HG03439 (cell line): ENCODE measurements around the gene DUSP15.
"Not testable (repeated sequence)": the region's sequence is repeated elsewhere in the genome, so short reads cannot be mapped to it uniquely, and the experiment has no call there.

Experiments used
- ATAC-seq: cut with Tn5 transposase; IDR thresholded peaks from one replicate; pipeline ENCODE4 v1.9.1; 2021; ENCODE audit warnings: mild to moderate bottlenecking, moderate library complexity; ENCODE audit not compliant: unreplicated experiment

Gene DUSP15

DNA sequence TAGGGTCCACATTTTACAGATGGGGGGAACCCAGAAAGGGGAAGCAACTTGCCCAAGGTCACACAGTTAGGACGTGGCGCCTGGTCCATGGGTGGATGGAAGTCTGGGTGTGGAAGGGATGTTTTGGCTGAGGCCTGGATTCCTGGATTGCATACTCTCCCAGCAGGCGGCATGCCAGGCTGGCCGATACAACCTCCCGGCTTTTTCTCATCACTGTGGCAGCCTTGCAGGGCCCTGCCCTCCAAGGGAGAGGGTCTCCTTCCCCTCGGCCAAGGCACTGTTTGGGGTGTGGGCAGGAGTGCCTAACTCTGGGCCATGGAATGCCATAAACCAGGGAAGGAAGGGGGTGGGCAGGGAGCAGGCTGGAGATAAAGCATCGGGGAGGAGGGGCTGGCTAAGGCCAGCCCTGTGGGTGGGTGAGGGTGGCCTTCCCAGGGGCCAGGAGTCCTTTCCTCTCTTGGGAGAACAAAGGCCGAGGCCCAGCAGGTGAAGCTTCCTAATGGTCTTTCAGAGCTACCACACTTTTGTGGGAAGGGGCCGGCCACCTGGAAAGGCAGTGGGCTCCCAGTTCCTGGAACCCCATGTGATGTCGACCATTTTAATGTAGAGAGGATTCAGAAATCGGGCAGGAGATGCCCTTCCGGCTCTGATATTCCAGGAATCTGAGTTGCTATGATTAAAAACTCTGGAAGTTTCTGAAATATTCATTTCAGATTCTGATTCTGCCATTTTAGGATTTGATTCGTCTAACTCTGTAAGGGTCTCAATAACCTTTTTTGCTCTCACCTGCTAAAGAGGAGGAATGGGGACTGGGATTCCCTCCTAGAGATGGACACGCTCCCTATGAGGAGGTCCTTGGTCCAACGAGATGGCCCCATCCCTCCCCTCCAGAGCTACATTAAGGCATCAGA, 29.2 kb downstream of the DUSP15 start:
- ATAC-seq, result no peak

DNA sequence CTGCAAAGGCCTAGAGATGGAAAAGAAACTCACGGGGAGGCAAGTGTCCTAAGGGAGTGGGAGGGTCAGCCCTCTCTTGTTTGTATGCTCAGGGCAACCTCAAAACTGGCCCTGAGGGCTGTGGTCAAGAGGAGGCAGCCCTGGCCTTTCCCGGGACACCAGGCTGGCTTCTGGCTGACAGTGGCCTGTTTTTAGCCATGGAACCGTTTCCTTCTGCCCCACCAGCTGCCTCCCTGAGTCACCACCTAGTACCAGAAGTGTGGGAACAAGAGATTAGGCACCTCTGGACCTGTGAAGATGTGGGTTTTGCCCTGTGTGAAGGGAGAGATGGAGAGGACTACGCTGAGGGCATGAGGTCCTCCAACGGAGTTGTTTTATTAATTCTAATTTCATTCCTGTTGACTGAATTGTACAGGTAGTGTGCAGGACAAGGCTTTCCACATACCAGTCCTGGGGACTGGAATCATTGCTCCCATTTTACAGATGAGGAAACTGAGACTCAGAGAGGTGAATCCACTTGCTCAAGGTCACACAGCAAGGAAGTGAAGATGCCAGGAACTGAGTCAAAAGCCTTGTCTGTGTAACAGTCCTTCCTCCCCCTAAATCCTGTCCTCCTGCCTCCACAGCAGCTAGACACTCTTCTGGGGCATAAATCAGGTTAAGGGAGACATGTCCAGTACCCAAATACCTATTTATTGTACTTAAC, 30.4 kb downstream of the DUSP15 start:
- no peak for ATAC-seq

DNA sequence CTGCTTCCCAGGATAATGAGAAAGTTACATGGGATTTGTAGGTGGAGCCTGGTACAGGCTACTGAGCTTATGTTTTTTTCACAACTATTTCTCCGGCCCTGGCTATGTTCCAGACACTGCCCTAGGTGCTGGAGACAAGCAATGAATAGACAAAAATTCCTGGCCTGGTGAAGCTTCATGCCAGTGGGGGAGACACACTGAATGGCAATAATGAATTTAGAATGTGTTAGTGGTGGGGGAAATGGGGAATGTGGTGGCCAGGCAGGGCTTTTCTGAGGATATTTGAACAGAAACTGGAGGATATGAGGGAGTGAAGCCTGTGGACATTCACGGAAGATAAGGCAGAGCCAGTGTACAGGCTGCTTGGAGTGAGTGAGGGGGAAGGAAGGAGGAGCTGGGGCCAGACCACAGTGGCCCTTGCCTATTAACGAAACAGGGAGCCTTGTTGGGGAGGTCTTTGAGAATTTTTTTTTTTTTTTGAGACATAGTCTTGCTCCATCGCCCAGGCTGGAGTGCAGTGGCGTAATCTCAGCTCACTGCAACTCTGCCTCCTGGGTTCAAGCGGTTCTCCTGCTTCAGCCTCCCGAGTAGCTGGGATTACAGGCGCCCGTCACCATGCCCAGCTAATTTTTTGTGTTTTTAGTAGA, 31.6 kb downstream of the DUSP15 start:
- ATAC-seq, result no peak

DNA sequence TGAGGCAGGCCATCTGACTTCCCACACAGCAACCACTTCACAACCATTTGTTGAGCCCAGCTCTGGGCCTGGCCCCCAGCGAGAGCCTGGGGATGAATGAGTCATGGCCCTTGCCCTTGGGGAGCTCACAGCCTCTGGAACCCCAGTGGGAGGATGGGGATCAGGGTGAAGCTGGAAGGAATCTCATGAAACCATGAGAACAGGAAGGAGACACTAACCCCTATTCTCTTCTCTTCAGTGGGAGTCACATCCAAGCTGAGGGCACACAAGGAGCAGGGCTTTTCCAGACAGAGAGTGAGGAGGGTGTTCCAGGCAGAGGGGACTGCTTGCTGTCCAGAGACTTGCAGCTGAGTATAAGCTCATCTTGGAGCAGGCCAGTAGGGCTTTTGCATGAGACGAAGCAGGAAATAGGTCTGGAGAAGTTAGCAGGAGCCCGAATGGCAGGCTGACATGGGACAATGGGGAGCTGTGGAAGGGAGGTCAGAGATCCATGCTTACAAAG, 32.4 kb downstream of the DUSP15 start:
- no peak for ATAC-seq

DNA sequence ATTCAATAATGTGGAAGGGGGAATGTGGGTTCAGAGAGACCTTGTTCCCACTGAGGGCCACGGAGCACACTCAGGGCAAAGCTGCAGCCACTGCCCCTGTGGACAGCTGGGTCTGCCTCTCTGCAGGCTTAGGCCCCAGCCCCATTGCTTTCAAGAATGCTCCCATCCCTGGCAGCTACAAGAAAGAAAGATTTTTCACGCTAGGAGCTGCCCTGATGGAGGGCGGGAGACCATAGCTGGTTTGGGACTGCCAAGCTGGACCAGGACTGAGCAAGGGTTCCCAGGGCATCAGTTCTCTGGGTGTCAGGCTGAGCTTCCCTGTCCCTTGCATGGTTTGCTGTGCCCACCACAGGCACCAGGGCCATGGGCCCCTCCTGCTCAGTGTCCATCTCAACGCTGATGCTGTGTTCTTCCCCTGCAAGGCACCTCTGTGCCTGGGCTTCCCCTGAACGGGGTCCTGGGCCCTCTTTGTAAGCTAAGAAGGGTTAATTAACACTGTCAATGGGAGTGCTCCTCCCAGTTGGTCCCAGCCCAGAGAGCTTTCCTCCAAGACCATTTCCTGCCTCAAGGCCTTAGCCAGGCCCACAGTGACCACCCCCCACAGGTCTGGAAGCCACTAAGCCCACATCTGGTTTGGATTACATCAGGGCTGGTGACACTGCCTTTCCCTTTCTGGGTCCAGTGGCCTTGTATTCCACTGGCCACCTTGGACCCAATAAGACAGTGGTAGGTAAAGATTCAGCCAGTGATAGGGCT, 33.3 kb downstream of the DUSP15 start:
- ATAC-seq, result no peak

DNA sequence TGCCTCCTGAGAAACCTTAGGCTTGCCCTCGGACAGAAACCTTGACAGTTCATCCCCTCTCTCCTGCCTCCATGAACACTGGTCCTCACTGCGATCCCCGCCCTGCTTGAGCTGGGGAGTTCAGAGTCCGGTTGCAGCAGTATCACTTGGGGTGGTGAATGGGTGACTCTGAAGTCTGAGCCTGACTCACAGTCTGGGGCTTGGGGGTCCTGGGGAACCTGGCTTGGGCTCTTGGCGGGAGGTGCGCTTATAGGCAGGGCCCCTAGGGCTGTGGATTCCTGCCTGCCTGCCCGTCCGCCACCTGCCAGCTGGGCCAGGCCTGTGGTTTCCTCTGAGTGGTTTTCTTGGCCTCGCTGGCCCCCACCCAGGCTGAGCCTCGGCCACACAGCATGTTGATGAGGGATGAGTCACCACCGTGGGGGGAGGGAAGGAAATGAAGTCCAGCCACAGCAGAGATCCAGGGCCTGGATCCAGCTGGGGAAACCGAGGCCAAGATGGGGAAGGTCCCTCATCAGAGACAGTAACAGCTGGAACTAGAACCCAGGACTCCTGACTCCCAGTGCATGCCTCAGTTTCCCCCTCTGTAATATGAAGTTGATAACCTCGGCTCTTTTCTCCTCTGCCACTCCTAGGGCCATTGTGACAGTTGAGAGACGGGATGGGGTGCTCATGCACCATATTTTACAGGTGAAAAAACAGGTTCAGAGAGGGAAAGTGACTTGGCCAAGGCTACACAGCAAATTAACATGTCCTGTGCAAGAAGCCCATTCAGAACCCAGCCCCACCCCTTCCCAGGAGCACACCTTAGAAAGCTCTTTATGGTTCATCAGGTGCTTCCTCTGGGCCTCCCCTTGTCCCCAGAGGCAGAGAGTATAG, 34.1 kb downstream of the DUSP15 start:
- no peak for ATAC-seq

DNA sequence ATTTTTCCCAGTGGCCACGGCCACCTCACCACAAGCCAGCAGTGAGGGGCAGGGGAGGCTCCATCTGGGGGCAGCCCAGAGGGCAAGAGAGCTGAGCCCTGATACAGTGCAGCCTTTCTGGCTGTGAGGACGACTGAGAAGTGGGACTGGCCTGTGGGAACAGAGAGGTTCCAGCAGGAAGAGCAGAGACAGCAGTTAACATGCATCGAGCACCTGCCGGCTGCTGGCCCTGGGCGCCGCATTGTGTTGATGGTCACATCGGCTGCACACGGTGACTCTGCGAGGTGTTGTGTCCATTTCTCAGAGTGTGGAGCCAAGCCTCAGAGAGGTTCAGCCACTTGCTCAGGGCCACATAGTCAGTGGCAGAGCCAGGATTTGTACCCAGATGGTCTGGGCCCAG, 34.8 kb downstream of the DUSP15 start:
- ATAC-seq, result no peak

DNA sequence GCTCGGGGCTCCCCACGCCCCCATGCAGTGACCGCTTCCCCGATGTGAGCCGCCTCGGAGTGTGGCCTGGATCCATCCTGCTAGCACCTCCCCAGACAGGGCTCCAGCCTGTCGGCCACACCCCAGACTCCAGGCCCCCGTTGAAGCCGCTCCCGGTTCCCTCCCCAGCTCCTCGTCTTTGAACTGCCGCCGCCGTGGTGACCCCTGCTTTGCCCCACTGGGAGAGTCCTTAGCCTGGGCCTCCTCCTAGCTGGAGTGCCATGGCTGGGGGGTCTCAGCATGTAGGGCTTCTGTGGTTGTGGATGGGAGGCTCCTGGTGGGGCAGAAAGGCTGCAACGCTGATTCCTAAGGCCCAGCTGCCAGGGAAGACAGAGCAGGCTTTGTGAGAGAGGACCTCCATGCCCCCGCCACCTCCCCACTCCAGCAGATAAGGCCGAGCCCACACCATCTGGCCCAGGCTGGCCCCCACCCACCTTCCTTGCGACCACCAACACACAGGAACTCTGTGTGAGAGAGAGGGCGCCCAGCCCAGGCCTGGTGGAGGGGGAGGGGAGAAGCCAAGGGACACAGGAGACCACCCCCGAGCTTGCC, 36.3 kb downstream of the DUSP15 start:
- ATAC-seq, result no peak

DNA sequence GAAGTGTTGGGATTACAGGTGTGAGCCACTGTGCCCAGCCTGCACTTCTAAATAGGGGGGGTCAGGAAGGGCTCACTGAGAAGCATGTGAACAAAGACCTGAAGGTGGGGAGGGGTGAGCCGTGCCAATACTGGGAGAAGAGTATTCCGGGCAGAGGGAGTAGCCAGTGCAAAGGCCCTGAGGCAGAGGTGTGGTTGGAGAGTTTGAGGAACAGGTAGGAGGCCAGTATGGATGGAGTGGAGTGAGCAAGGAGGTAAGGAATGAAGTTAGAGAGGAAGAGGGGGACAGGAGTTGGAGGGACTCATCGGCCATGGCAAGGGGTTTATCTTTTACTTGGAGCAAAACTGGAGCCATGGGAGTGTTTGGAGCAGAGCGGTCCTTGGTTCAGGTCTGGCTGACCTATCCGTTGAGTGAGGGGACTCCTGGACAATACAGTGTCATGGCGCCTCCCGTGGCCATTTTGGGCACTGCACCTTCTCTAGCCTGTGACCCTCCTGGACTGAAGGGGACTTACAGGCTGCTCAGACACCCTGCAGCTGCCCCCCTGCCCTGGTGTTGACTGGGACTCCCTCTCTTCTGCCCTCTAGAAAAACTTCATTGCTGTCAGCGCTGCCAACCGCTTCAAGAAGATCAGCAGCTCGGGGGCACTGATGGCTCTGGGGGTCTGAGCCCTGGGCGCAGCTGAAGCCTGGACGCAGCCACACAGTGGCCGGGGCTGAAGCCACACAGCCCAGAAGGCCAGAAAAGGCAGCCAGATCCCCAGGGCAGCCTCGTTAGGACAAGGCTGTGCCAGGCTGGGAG, 37.0 kb downstream of the DUSP15 start:
- ATAC-seq, result no peak

DNA sequence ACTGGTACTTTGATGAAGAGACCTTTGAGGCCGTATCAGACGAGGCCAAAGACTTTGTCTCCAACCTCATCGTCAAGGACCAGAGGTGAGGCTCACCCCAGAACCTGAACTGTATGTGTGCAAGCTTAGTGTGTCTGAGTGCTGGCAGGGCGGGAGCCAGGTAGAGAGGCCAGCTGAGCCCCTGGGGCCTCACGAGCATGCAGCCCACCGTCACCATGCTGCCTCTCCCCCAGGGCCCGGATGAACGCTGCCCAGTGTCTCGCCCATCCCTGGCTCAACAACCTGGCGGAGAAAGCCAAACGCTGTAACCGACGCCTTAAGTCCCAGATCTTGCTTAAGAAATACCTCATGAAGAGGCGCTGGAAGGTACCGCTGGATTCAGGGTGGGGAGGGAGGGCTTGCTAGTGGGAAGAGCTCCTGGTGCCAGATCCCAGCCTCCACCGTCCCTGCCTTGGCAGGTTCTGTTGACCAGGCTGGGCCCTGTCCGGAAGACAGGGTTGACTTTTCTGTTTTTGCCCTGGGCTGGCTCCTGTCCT, 38.5 kb downstream of the DUSP15 start:
- no peak for ATAC-seq

DNA sequence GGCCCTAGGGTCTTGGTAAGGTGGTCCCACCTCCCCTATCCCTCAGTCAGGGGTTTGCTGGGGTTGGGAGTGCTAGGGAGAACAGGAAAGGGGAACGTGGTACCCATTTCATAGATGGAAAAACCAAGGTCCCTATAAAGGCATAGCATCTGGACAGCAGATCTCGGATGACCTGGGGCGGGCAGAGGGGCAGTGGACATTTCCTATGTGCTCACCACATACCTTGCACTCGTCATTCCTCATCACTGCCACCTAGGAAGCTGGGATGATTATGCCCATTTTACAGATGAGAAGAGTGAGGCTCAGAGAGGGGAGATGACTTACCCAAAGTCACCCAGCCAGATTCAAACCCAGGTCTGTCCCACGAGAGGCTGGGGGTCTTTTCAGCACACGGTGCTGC, 39.1 kb downstream of the DUSP15 start:
- no peak for ATAC-seq

DNA sequence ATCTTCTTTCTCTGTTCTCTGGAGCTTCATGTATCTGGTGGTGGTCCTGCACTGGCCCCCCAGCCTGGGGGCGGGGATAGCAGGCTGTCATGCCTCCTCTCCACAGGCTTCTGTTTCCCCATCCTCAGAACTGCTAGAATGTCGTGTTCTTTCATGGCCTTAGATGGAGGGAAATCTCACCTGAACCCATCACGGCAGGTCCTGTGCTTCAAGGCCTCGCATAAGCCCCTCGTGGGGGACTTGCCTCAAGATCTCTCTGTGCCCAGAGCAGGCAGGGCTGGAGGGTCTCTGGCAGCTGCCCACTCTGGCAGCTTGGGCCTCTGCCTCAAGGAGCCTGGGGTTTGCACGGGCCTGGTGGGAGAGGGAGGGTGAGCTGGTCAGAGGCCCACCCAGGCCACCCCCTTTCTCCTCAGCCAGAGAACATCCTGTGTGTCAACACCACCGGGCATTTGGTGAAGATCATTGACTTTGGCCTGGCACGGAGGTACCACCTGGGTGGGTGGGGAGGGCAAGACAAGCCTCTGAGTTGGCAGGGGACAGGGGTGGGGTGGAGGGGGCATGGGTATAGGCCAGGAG, 39.8 kb downstream of the DUSP15 start:
- ATAC-seq, result no peak

DNA sequence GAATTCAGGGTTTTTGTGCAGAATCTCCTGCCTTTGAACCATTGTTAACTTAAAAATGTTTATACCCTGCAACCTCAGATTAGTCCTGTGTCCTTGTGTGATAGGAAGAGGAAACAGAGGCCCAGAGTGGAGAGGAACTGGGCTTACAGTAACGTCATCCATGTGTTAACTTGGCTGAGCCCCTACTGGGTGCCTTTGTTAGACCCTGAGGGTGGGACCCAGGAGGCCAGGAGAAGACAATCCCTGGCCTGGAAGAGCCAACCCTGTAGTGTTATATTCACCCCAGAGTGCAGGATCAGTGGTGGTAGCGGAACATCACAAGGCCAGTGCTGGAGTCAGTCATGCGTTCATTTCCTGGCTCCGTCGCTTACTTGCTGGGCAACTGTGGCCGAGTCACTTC, 40.6 kb downstream of the DUSP15 start:
- no peak for ATAC-seq

DNA sequence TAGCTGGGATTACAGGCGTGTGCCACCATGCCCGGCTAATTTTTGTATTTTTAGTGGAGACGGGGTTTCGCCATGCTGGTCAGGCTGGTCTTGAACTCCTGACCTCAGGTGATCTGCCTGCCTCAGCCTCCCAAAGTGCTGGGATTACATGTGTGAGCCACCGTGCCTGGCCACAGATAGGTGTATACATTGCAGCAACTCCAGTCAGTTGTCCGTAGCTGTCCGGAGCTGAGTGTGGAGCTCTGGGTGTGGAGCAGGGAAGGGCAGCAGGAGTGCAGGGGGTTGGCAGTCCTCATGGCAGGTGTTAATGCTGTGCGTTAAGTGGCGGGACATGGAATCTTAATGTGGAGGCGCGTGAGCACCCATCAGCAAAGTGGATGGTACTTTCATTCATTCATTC, 42.3 kb downstream of the DUSP15 start:
- not testable (repeated sequence) for ATAC-seq

DNA sequence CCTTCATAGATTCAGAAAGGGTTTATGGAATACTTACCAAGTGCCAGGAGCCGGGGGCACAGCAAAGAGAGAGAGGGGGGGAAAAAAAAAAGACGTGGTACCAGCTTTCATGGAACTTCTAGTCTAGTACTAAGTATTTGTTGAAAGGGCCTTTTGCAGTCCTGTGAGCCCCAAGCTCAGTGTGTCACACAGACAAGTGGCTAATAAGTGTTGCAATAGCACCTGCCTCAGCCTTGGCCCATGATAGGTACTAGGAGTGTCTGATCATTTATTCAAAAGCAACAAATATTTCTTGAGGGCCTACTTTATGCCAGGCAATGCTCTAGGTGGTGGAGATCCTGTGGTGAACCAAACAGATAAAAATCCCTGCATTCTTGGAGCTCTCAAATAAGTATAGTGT, 43.3 kb downstream of the DUSP15 start:
- ATAC-seq, result no peak

DNA sequence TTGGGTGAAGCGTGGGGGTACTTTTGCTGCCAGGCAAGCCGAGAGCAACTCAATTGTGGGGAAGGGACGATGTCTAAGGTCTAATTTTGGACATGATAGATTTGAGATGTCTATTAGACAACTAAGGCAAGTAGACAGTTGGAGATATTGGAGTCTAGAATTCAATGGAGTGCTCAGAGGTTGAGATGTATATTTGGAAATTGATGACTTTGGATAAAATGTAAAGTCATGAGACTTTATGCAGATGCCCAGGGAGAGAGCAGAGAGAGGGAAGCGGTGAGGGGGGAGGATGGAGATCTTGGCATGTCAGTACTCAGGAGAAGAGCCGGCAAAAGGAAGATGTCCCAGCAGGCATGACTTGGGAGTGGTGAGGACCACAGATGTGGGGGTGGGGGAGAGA, 44.3 kb downstream of the DUSP15 start:
- no peak for ATAC-seq

DNA sequence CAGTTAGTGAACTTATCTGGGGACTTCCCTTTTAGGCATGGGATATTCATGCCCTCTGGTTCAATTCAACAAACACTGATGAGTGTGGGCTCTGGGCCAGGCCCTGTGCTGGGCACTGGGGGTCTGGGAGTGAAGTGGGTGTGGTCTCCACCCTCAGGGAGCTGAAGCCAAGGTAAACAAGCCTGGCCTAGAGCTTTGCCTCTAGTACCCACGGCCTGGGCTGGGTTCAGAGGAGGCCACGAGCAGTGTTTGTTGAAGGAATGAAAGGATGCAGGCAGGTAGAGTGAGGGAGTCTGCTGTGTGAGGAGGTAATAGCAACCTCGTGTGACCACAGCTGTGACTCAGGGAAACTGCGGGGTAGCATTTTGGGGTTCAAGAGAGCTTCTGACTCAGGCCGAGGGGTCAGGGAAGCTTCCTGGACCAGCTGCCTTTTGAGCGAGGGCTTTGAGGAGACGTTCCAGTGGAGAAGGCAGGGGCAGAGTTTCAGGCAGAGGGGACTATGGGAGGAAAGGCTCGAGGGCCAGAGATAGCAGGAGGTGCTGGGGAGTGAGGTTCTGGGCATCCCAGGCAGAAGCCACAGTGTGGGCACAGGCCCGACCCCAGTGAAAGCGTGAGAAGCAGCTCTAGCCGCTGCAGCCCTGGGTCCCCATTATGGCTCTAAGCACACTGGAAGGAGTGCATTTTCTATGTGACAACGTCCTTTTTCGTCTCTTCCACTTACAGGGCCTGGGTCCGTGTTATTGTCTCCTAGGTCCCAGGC, 45.6 kb downstream of the DUSP15 start:
- no peak for ATAC-seq
